K562 (cell line): Measurements from ENCODE around the gene LINC00305. TPM values are rescaled to one million over a fixed set of nuclear protein-coding genes. Genes with fewer than 3 reads are reported as not detected.

Source experiments
- ATAC-seq: fragments of 200-7000 bp; cut with Tn5 transposase; 3 replicates; pipeline ENCODE4 v1.9.1; 2020; ENCODE audit warnings: moderate library complexity
- BruUV-seq: library from RNA; stranded (reverse); fragments of 400-500 nt; replicated peaks from 2 replicates; lab custom pipeline; 2021; lab: Mats Ljungman, UMichigan
- CTCF ChIA-PET: fragments of 300-600 bp; formaldehyde crosslinking; extraction: SDS; loops from one replicate; lab custom pipeline; 2021; ENCODE audit warnings: low intra/inter-chr PET ratio; lab: Yijun Ruan, JAX
- POLR2A ChIA-PET: fragments of 300-600, 350-650 bp; sonication (Branson Sonifier 250); formaldehyde crosslinking; extraction: SDS; loops from one replicate; lab custom pipeline; 2021; ENCODE audit warnings: antibody characterized with exemption, inconsistent platforms; lab: Yijun Ruan, JAX
- DNase-seq, 4 experiments: peaks; one replicate each; pipeline versions ENCODE4 v3.0.0 to v3.0.0-alpha.2; 2011 to 2018; ENCODE audit warnings: low spot score in 3 of 4, mixed read lengths in 3 of 4; ENCODE audit errors: extremely low read depth in 1 of 4
- FAIRE-seq: peaks from 2 replicates; lab custom pipeline; 2011; peaks lifted over from hg19 to GRCh38; lab: Jason Lieb, UNC
- H2AFZ ChIP-seq: 2 replicates; pipeline ENCODE4 v1.6.0; 2011; ENCODE audit warnings: low read depth, low read length, control low read depth, inconsistent platforms
- H3K27ac ChIP-seq: fragments of 200-600 bp; 3 replicates; pipeline ENCODE4 v1.8.0; 2011; ENCODE audit warnings: low read depth, mild to moderate bottlenecking, control low read depth, inconsistent platforms, low read length, moderate library complexity, mixed read lengths; ENCODE audit errors: extremely low read depth
- H3K27me3 ChIP-seq, 2 experiments: fragments of 300-600 bp in 1 of 2; 2 replicates in 1 of 2; 3 replicates in 1 of 2; pipeline versions ENCODE4 v1.6.0 to v1.8.0; 2011; ENCODE audit warnings: inconsistent platforms in 2 of 2, low read length in 2 of 2, mild to moderate bottlenecking in 1 of 2, mixed read lengths in 1 of 2, moderate library complexity in 1 of 2; ENCODE audit not compliant: control insufficient read depth in 2 of 2, insufficient read depth in 2 of 2
- H3K36me3 ChIP-seq: fragments of 300-600 bp; 3 replicates; pipeline ENCODE4 v1.8.0; 2011; ENCODE audit warnings: mild to moderate bottlenecking, low read length, inconsistent platforms; ENCODE audit not compliant: control insufficient read depth, insufficient read depth
- H3K4me1 ChIP-seq, 2 experiments: fragments of 200-600 bp in 1 of 2; replicated peaks in 1 of 2; 2 replicates in 1 of 2; 3 replicates in 1 of 2; pipeline versions ENCODE4 v1.5.1 to v1.8.0; 2011; ENCODE audit warnings: inconsistent platforms in 2 of 2, low read length in 2 of 2, mild to moderate bottlenecking in 1 of 2, mixed read lengths in 1 of 2, moderate library complexity in 1 of 2; ENCODE audit not compliant: control insufficient read depth in 2 of 2, insufficient read depth in 2 of 2
- H3K4me2 ChIP-seq: 2 replicates; pipeline ENCODE4 v1.6.1; 2011; ENCODE audit warnings: low read length, control low read depth, inconsistent platforms, mixed read lengths; ENCODE audit not compliant: insufficient read depth
- H3K4me3 ChIP-seq: fragments of 200-600 bp; sonication (generic), shearing (Covaris generic); 2 replicates; pipeline ENCODE4 v1.5.1; 2016; ENCODE audit warnings: control low read depth, inconsistent platforms
- H3K79me2 ChIP-seq: fragments of 200-600 bp; 3 replicates; pipeline ENCODE4 v1.8.0; 2011; ENCODE audit warnings: low read length, inconsistent platforms; ENCODE audit not compliant: control insufficient read depth, insufficient read depth
- H3K9ac ChIP-seq, 2 experiments: 2 replicates each; pipeline versions ENCODE4 v1.6.0 to v1.6.1; 2011; ENCODE audit warnings: low read depth in 2 of 2, low read length in 2 of 2, control low read depth in 1 of 2, inconsistent platforms in 1 of 2, mild to moderate bottlenecking in 1 of 2, mixed read lengths in 1 of 2; ENCODE audit not compliant: insufficient read depth in 1 of 2
- H3K9me1 ChIP-seq: one replicate; pipeline ENCODE4 v1.6.0; 2011; ENCODE audit warnings: inconsistent platforms, mild to moderate bottlenecking, low read length, moderate library complexity; ENCODE audit not compliant: control insufficient read depth, insufficient read depth
- H3K9me3 ChIP-seq: replicated peaks from 2 replicates; pipeline ENCODE4 v1.5.1; 2011; ENCODE audit warnings: low read depth, low read length, inconsistent platforms; ENCODE audit not compliant: control insufficient read depth, insufficient read depth
- H4K20me1 ChIP-seq: replicated peaks from 2 replicates; pipeline ENCODE4 v1.6.1; 2011; ENCODE audit warnings: low read length, inconsistent platforms, mixed read lengths; ENCODE audit not compliant: control insufficient read depth, insufficient read depth
- ADNP ChIP-seq: fragments of 200-800 bp; sonication (Bioruptor generic); IDR thresholded peaks from 2 replicates; pipeline ENCODE4 v1.6.1; 2016; ENCODE audit warnings: missing genetic modification characterization, missing compliant biosample characterization
- EP300 ChIP-seq: IDR thresholded peaks from 2 replicates; pipeline ENCODE4 v1.6.1; 2012; ENCODE audit warnings: low read length, improper control_type of control experiment
- HNRNPL ChIP-seq: fragments of 200-400 bp; formaldehyde crosslinking; IDR thresholded peaks from 2 replicates; pipeline ENCODE4 v1.6.1; 2017; ENCODE audit warnings: low read depth, mild to moderate bottlenecking, low read length
- ILF3 ChIP-seq: fragments of 450-650 bp; IDR thresholded peaks from 2 replicates; pipeline ENCODE4 v1.6.1; 2018; ENCODE audit warnings: antibody characterized with exemption, mild to moderate bottlenecking, moderate library complexity, borderline replicate concordance
- NR2F6 ChIP-seq: fragments of 450-650 bp; formaldehyde crosslinking; IDR thresholded peaks from 2 replicates; pipeline ENCODE4 v1.4.0; 2020; ENCODE audit warnings: mild to moderate bottlenecking
- PHF20 ChIP-seq: fragments of 450-650 bp; IDR thresholded peaks from 2 replicates; pipeline ENCODE4 v1.6.1; 2018; ENCODE audit not compliant: partially characterized antibody
- SIRT6 ChIP-seq: IDR thresholded peaks from one replicate; pipeline ENCODE4 v1.6.1; 2012; ENCODE audit warnings: low read depth, mild to moderate bottlenecking, control low read depth, inconsistent platforms, low read length, moderate library complexity
- TCF3 ChIP-seq: sonication (generic); formaldehyde crosslinking; IDR thresholded peaks from 2 replicates; pipeline ENCODE4 v1.4.0; 2020; ENCODE audit warnings: mild to moderate bottlenecking, missing genetic modification reagents
- YBX1 ChIP-seq: fragments of 450-650 bp; IDR thresholded peaks from 2 replicates; pipeline ENCODE4 v1.7.1; 2016; ENCODE audit warnings: mild to moderate bottlenecking
- ZNF124 ChIP-seq: sonication (generic); formaldehyde crosslinking; IDR thresholded peaks from 2 replicates; pipeline ENCODE4 v1.8.1; 2022; ENCODE audit warnings: missing genetic modification reagents
- WGBS: fragments of 100-300 bp; shearing (Covaris generic); methylation state at CpG from one replicate; pipeline ENCODE4 v1.1.6; 2016; ENCODE audit warnings: low coverage, mixed read lengths; ENCODE audit not compliant: insufficient coverage; ENCODE audit errors: missing lambda C conversion rate; 5-methylcytosine and 5-hydroxymethylcytosine counted together
- in situ Hi-C: fragments of 300-500 bp; cut with MboI; formaldehyde crosslinking; loops from 4 replicates; pipeline ENCODE4 v1.15.0; 2018; ENCODE audit warnings: inconsistent platforms, mixed read lengths
- intact Hi-C: fragments of 100-400 bp; cut with micrococcal nuclease; formaldehyde crosslinking; loops from 2 replicates; pipeline ENCODE4 v1.14.2; 2022
- polyA plus RNA-seq, 8 experiments: library from polyadenylated mRNA; depleted of rRNA in 4 of 8; stranded (reverse) in 5 of 8; unstranded in 3 of 8; fragments of >200 nt; fragmentation: Nextera tagmentation in 2 of 8; fragmentation: Illumina TruSeq in 1 of 8; extraction: Ambion mirVana in 2 of 8; extraction: Trizol in 1 of 8; gene quantifications; 2 replicates each; pipeline versions ENCODE4 v1.2.1 to v1.2.3, GENCODE V29; 2011 to 2014; ENCODE audit warnings: inconsistent platforms in 1 of 8, missing spikeins in 1 of 8
- total RNA-seq, 7 experiments: library from RNA; depleted of rRNA in 6 of 7; stranded (reverse); fragments of >200 nt in 6 of 7; fragmentation: Illumina TruSeq in 2 of 7; extraction: Trizol in 2 of 7; gene quantifications; 2 replicates each; pipeline versions ENCODE4 v1.2.1 to v1.2.3, GENCODE V29; 2011 to 2021; ENCODE audit warnings: low replicate concordance in 1 of 7
- TF ChIP-seq, protein P1 (sequence below): fragments of 250-450 bp; sonication (Bioruptor Pico); IDR thresholded peaks from 2 replicates; pipeline ENCODE4 v1.5.0; 2022; ENCODE audit warnings: mild to moderate bottlenecking
- TF ChIP-seq, protein P2 (sequence below): sonication (generic); formaldehyde crosslinking; IDR thresholded peaks from 2 replicates; pipeline ENCODE4 v1.8.0; 2022; ENCODE audit warnings: mild to moderate bottlenecking, missing genetic modification reagents

Gene LINC00305
- total and polyA plus RNA-seq, 9 of the 15 experiments (the other 6 are each of a cell fraction or from before 2014, with no cell fraction given), result not detected

DNA sequence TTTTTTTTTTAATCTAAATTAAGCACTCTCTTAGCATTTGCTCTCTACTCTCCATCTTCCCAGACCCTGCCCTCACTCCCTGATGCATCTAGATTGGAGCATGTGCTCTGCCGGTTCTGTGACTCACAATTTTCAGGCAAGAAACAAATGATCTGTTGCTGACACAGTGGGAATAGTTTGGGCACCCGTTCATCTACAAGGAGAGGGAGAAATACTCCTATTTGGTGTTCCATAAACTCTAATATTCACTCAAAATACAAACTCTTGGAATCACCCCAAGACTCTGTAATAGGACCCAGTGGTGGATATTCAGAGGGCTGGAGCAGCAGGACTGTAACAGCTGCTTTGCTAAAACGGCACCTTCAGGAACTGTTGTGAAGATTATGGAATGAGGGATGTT, 37.1 kb upstream of the LINC00305 start:
- H3K27ac ChIP-seq, result no peak overlapping the region
- H3K36me3 ChIP-seq, result no peaks in the 10 kb centered on the region
- in situ Hi-C loops (no loop called here), intact Hi-C loops (no loop called here)
- CTCF ChIA-PET, result no interaction called here
- no peak overlapping the region for H3K4me2 ChIP-seq
- FAIRE-seq, result no peak
- no peaks in the 10 kb centered on the region for H3K27me3 ChIP-seq
- DNase-seq, result no peak
- BruUV-seq, result no TSS peak
- TF ChIP-seq HNRNPL (no peak), TCF3 (no peak), YBX1 (no peak), PHF20 (no peak)
- H3K9me1 ChIP-seq, result no peaks in the 10 kb centered on the region
- no peaks in the 10 kb centered on the region for H3K79me2 ChIP-seq
- no peaks in the 10 kb centered on the region for H4K20me1 ChIP-seq
- no peak overlapping the region for H3K9ac ChIP-seq
- ATAC-seq, result no peak
- 0% methylated on average over 3 of the region's 3 CpGs for WGBS
- POLR2A ChIA-PET, result no interaction called here
- no peak overlapping the region for H3K4me3 ChIP-seq
- H3K9me3 ChIP-seq, result no peaks in the 10 kb centered on the region
- H3K4me1 ChIP-seq, result no peaks in the 10 kb centered on the region
- no peak overlapping the region for H2AFZ ChIP-seq

DNA sequence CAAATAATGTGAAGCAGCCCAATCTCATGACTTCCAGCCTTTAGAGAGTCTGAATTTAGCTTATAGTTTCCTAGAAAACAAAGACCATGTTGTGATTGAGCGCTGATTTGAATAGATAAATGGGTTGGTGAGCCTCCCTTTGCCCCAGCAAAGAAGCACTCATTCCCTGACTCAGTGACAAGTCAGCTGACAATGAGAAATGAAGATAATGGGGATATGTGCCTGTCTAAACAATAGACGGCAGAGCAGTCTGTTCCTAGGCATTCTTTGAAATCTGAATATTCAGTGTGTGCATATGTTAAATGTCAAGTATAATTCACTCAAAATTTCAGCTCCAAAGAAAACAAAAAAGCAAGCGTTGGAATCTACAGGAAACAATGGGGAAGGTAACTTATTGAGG, 34.8 kb upstream of the LINC00305 start:
- intact Hi-C loops (no loop called here), in situ Hi-C loops (no loop called here)
- H3K9me3 ChIP-seq, result no peaks in the 10 kb centered on the region
- no peak for DNase-seq
- no peak overlapping the region for H3K4me3 ChIP-seq
- H3K27ac ChIP-seq, result no peak overlapping the region
- H3K27me3 ChIP-seq, result no peaks in the 10 kb centered on the region
- H3K9me1 ChIP-seq, result no peaks in the 10 kb centered on the region
- CTCF ChIA-PET, result no interaction called here
- BruUV-seq, result no TSS peak
- no peak for FAIRE-seq
- H3K4me2 ChIP-seq, result no peak overlapping the region
- H3K36me3 ChIP-seq, result no peaks in the 10 kb centered on the region
- no peaks in the 10 kb centered on the region for H3K79me2 ChIP-seq
- H3K9ac ChIP-seq, result no peak overlapping the region
- no peaks in the 10 kb centered on the region for H4K20me1 ChIP-seq
- no peak overlapping the region for H2AFZ ChIP-seq
- WGBS, result 0% methylated on average over 3 of the region's 3 CpGs
- no peak for ATAC-seq
- no peaks in the 10 kb centered on the region for H3K4me1 ChIP-seq
- POLR2A ChIA-PET, result no interaction called here
- TF ChIP-seq ILF3 (no peak), ZNF124 (CRISPR knock-in tag) (no peak), PHF20 (no peak), ADNP (tag) (no peak), EP300 (no peak), NR2F6 (no peak), SIRT6 (no peak)
- TF ChIP-seq, protein P1, sequence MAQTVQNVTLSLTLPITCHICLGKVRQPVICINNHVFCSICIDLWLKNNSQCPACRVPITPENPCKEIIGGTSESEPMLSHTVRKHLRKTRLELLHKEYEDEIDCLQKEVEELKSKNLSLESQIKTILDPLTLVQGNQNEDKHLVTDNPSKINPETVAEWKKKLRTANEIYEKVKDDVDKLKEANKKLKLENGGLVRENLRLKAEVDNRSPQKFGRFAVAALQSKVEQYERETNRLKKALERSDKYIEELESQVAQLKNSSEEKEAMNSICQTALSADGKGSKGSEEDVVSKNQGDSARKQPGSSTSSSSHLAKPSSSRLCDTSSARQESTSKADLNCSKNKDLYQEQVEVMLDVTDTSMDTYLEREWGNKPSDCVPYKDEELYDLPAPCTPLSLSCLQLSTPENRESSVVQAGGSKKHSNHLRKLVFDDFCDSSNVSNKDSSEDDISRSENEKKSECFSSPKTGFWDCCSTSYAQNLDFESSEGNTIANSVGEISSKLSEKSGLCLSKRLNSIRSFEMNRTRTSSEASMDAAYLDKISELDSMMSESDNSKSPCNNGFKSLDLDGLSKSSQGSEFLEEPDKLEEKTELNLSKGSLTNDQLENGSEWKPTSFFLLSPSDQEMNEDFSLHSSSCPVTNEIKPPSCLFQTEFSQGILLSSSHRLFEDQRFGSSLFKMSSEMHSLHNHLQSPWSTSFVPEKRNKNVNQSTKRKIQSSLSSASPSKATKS (CRISPR knock-in tag), result no peak
- TF ChIP-seq, protein P2, sequence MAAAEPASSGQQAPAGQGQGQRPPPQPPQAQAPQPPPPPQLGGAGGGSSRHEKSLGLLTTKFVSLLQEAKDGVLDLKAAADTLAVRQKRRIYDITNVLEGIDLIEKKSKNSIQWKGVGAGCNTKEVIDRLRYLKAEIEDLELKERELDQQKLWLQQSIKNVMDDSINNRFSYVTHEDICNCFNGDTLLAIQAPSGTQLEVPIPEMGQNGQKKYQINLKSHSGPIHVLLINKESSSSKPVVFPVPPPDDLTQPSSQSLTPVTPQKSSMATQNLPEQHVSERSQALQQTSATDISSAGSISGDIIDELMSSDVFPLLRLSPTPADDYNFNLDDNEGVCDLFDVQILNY, result no peak
